ENCODE data around the gene ATP6V1G2. TPM values are rescaled to one million over a fixed set of nuclear protein-coding genes. Genes with fewer than 3 reads are reported as not detected.

Gene ATP6V1G2
- total RNA-seq, 2 donors from 2014 or later = 1.7 to 2.1 TPM

- no peak overlapping the region for H3K27ac ChIP-seq (ENCODE audit: low read depth, low read length)
- peaks cover 69% of the 10 kb centered on the region for H3K36me3 Mint-ChIP-seq (ENCODE audit: low read depth)
- no peaks in the 10 kb centered on the region for H3K9me3 Mint-ChIP-seq
- no peak overlapping the region for H3K27ac Mint-ChIP-seq
- no peak overlapping the region for H3K4me3 Mint-ChIP-seq
- TF ChIP-seq, protein P1, sequence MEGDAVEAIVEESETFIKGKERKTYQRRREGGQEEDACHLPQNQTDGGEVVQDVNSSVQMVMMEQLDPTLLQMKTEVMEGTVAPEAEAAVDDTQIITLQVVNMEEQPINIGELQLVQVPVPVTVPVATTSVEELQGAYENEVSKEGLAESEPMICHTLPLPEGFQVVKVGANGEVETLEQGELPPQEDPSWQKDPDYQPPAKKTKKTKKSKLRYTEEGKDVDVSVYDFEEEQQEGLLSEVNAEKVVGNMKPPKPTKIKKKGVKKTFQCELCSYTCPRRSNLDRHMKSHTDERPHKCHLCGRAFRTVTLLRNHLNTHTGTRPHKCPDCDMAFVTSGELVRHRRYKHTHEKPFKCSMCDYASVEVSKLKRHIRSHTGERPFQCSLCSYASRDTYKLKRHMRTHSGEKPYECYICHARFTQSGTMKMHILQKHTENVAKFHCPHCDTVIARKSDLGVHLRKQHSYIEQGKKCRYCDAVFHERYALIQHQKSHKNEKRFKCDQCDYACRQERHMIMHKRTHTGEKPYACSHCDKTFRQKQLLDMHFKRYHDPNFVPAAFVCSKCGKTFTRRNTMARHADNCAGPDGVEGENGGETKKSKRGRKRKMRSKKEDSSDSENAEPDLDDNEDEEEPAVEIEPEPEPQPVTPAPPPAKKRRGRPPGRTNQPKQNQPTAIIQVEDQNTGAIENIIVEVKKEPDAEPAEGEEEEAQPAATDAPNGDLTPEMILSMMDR (conservative IDR thresholded peaks at IDR 0.05) = no peak
- WGBS, 2 experiments (ENCODE audit: insufficient coverage in 1 of 2, insufficient read length in 1 of 2) = 90 to 94% methylated on average over 4 to 9 of the region's 9 CpGs
- H3K4me1 ChIP-seq (ENCODE audit: control insufficient read depth, insufficient read depth, low read length) = no peaks in the 10 kb centered on the region
- H3K9ac ChIP-seq (ENCODE audit: extremely low read depth, low read length, poor library complexity, severe bottlenecking) = no peak overlapping the region
- peaks cover 74% of the 10 kb centered on the region for H3K36me3 ChIP-seq (ENCODE audit: control insufficient read depth, insufficient read depth, low read length)
- H3K4me1 Mint-ChIP-seq = peaks cover 24% of the 10 kb centered on the region
- H3K4me3 ChIP-seq (ENCODE audit: low read length) = no peak overlapping the region
- H3K27me3 Mint-ChIP-seq (ENCODE audit: insufficient read depth) = no peaks in the 10 kb centered on the region
- DNase-seq = no peak
- H3K27me3 ChIP-seq (ENCODE audit: control insufficient read depth, insufficient read depth, low read length, poor library complexity, severe bottlenecking) = no peaks in the 10 kb centered on the region
- H3K9me3 ChIP-seq (ENCODE audit: control insufficient read depth, low read length) = no peaks in the 10 kb centered on the region
These were observed 14.4 kb downstream of the ATP6V1G2 start for GRCh38 chr6:31531771-31532643.

DNA sequence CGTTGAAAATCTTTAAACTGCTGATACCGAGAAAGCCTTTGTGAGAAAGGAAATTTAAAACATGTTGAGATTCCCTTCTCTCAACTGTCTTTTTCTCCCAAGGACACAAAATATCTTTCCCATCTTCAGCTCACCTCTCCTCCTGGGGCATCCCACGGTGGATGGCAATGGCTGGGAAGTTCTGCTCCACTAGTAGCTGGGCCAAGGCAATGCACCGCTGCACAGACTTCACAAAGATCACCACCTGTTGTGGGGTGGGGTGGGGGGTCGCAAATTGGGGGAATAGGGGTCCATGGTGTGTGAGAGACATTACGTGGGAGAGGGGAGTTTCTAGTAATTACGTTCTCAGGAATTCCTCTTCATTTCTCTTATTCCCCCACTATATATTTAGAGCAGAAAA is 15.2 kb downstream of the ATP6V1G2 start:
- TF ChIP-seq, protein P1 (conservative IDR thresholded peaks at IDR 0.05) = no peak
- no peaks in the 10 kb centered on the region for H3K9me3 ChIP-seq (ENCODE audit: control insufficient read depth, low read length)
- H3K27me3 Mint-ChIP-seq (ENCODE audit: insufficient read depth) = no peaks in the 10 kb centered on the region
- no peaks in the 10 kb centered on the region for H3K4me1 ChIP-seq (ENCODE audit: control insufficient read depth, insufficient read depth, low read length)
- H3K4me3 ChIP-seq (ENCODE audit: low read length) = no peak overlapping the region
- DNase-seq = no peak
- peaks cover 21% of the 10 kb centered on the region for H3K4me1 Mint-ChIP-seq
- no peaks in the 10 kb centered on the region for H3K9me3 Mint-ChIP-seq
- no peak overlapping the region for H3K4me3 Mint-ChIP-seq
- peaks cover 62% of the 10 kb centered on the region for H3K36me3 Mint-ChIP-seq (ENCODE audit: low read depth)
- peaks cover 67% of the 10 kb centered on the region for H3K36me3 ChIP-seq (ENCODE audit: control insufficient read depth, insufficient read depth, low read length)
- no peak overlapping the region for H3K27ac ChIP-seq (ENCODE audit: low read depth, low read length)
- H3K9ac ChIP-seq (ENCODE audit: extremely low read depth, low read length, poor library complexity, severe bottlenecking) = no peak overlapping the region
- no peaks in the 10 kb centered on the region for H3K27me3 ChIP-seq (ENCODE audit: control insufficient read depth, insufficient read depth, low read length, poor library complexity, severe bottlenecking)
- WGBS, 2 experiments (ENCODE audit: insufficient coverage in 1 of 2, insufficient read length in 1 of 2) = 95 to 98% methylated on average over 2 to 6 of the region's 7 CpGs
- peak overlapping the region; percentile 82 for H3K27ac Mint-ChIP-seq

DNA sequence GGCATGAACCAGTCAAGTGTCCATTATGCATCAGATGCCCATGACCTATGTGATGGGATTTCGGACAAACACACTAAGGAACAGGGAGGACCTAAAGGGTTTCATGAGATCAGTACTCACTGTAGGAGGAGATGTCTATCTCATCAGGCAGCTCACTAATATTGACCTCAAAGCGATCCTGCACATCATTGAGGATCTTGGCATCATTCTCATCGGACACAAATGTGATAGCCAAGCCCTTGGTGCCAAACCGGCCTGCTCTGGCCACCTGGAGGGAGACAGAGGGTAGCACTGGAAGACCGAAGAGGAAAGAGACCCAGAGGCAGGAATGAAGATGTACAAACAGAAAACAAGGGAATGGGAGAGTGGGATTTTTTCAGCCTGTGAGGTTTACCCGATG is 15.7 kb downstream of the ATP6V1G2 start:
- peak overlapping the region; percentile 82 for H3K27ac Mint-ChIP-seq
- H3K36me3 Mint-ChIP-seq (ENCODE audit: low read depth) = peaks cover 57% of the 10 kb centered on the region
- H3K27me3 ChIP-seq (ENCODE audit: control insufficient read depth, insufficient read depth, low read length, poor library complexity, severe bottlenecking) = no peaks in the 10 kb centered on the region
- no peaks in the 10 kb centered on the region for H3K4me1 ChIP-seq (ENCODE audit: control insufficient read depth, insufficient read depth, low read length)
- H3K4me1 Mint-ChIP-seq = peaks cover 17% of the 10 kb centered on the region
- no peak overlapping the region for H3K9ac ChIP-seq (ENCODE audit: extremely low read depth, low read length, poor library complexity, severe bottlenecking)
- TF ChIP-seq, protein P1 (conservative IDR thresholded peaks at IDR 0.05) = peak; percentile 37
- no peaks in the 10 kb centered on the region for H3K27me3 Mint-ChIP-seq (ENCODE audit: insufficient read depth)
- H3K36me3 ChIP-seq (ENCODE audit: control insufficient read depth, insufficient read depth, low read length) = peaks cover 62% of the 10 kb centered on the region
- no peaks in the 10 kb centered on the region for H3K9me3 ChIP-seq (ENCODE audit: control insufficient read depth, low read length)
- no peaks in the 10 kb centered on the region for H3K9me3 Mint-ChIP-seq
- peak; percentile 60 for DNase-seq
- H3K27ac ChIP-seq (ENCODE audit: low read depth, low read length) = no peak overlapping the region
- H3K4me3 Mint-ChIP-seq = no peak overlapping the region
- H3K4me3 ChIP-seq (ENCODE audit: low read length) = no peak overlapping the region
- 90 to 95% methylated on average over 6 of the region's 6 CpGs for WGBS, 2 experiments (ENCODE audit: insufficient coverage in 1 of 2, insufficient read length in 1 of 2)

Data from endodermal cell (in vitro differentiated cells).